Ishikawa (cell line): ENCODE measurements around the gene BHMT2.
A peak's percentile ranks its signal among the peaks of the same experiment; 100 is the strongest.

Experiments
- CEBPB ChIP-seq: IDR thresholded peaks from 2 replicates; pipeline ENCODE4 v1.6.1; 2012
- CREB1 ChIP-seq: IDR thresholded peaks from 2 replicates; pipeline ENCODE4 v1.6.1; 2012; ENCODE audit warnings: low read depth
- EGR1 ChIP-seq: IDR thresholded peaks from 2 replicates; pipeline ENCODE4 v1.6.1; 2012
- EP300 ChIP-seq: IDR thresholded peaks from 2 replicates; pipeline ENCODE4 v1.6.1; 2012; ENCODE audit warnings: borderline replicate concordance
- FOXM1 ChIP-seq: IDR thresholded peaks from 2 replicates; pipeline ENCODE4 v1.6.1; 2012; ENCODE audit warnings: low read depth, borderline replicate concordance
- NFIC ChIP-seq: IDR thresholded peaks from 2 replicates; pipeline ENCODE4 v1.6.1; 2012
- RAD21 ChIP-seq: IDR thresholded peaks from 2 replicates; pipeline ENCODE4 v1.6.1; 2012; ENCODE audit warnings: low read depth
- REST ChIP-seq: IDR thresholded peaks from 2 replicates; pipeline ENCODE4 v1.6.1; 2012; ENCODE audit warnings: low read depth, mild to moderate bottlenecking
- TAF1 ChIP-seq: IDR thresholded peaks from 2 replicates; pipeline ENCODE4 v1.6.1; 2012; ENCODE audit warnings: low read depth, mild to moderate bottlenecking
- TCF12 ChIP-seq: IDR thresholded peaks from 2 replicates; pipeline ENCODE4 v1.6.1; 2012; ENCODE audit warnings: low read depth
- TEAD4 ChIP-seq: IDR thresholded peaks from 2 replicates; pipeline ENCODE4 v1.6.1; 2012
- YY1 ChIP-seq: IDR thresholded peaks from 2 replicates; pipeline ENCODE4 v1.6.1; 2012; ENCODE audit warnings: low read depth
- ZBTB7A ChIP-seq: IDR thresholded peaks from 2 replicates; pipeline ENCODE4 v1.6.1; 2012; ENCODE audit warnings: low read depth
- TF ChIP-seq, protein P1 (sequence below): IDR thresholded peaks from 2 replicates; pipeline ENCODE4 v1.6.1; 2012
- TF ChIP-seq, protein P2 (sequence below): IDR thresholded peaks from 2 replicates; pipeline ENCODE4 v1.6.1; 2012

BHMT2 gene

GRCh38 chr5:79070350-79070667 is 742 bp downstream of the BHMT2 start:
- TF ChIP-seq CEBPB (no peak), YY1 (no peak), RAD21 (no peak), NFIC (no peak)
- TF ChIP-seq, protein P1, sequence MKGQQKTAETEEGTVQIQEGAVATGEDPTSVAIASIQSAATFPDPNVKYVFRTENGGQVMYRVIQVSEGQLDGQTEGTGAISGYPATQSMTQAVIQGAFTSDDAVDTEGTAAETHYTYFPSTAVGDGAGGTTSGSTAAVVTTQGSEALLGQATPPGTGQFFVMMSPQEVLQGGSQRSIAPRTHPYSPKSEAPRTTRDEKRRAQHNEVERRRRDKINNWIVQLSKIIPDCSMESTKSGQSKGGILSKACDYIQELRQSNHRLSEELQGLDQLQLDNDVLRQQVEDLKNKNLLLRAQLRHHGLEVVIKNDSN = no peak

DNA sequence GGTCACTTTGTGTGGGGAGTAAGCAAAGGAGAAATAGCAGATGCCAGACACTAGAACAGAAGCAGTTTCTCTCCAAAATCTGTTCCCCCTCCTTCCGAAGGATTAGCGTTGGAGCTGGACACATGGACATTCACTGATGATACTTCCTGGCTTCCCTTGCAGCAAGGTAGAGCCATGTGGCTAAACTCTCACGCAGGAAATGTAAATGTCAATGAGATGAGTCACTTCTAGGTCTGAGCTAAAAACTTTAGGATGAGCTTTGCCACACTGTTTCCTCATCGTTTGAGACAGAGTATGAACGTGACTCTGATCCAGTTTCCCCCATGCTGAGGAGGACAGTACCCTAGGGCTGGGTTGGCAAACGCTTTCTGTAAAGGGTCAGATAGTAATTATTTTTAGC is 5.1 kb downstream of the BHMT2 start:
- TF ChIP-seq, protein P1 = peak; percentile 19; the same call in 1 of the 2 replicates
- no peak for TF ChIP-seq RAD21

DNA sequence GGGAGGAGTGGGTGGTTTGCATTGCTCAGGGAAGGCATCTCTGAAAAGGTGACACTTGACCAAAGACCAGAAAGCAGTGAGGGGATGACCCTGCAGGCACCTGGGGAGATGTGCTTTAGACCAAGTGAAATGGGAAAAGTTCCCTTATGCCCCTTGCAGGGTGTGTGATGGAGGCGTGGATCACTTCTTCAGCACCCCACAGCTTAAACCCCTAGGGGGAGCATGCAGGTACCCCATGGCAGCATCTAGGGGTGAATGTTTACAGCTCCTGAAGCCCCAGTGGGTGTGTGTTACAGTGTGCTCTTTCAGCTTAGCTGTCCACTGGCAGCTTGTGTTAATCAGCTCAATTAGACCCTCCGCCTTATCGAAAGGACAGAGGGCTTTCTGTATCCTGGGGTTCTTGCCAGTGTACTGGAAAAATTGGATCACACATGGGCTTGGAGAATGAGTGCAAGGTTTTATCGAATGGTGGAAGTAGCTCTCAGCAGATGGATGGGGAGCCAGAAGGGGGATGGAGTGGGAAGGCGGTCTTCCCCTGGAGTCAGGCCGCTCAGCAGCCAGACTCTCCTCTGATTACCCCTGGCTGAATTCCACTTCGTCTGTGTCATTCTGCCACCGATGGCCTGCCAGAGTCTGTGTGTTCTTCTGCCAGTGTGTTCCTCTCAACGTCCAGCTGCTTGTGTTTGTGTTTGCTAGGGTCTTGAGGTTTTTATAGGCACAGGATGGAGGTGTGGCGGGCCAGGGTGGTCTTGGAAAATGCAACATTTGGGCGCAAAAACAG is 6.3 kb downstream of the BHMT2 start:
- TF ChIP-seq REST = no peak
- no peak for TF ChIP-seq TAF1
- TF ChIP-seq TCF12 = no peak
- TF ChIP-seq EP300 = no peak
- no peak for TF ChIP-seq TEAD4
- TF ChIP-seq, protein P1 = no peak
- no peak for TF ChIP-seq FOXM1
- TF ChIP-seq CEBPB = no peak
- no peak for TF ChIP-seq RAD21
- TF ChIP-seq CREB1 = no peak

DNA sequence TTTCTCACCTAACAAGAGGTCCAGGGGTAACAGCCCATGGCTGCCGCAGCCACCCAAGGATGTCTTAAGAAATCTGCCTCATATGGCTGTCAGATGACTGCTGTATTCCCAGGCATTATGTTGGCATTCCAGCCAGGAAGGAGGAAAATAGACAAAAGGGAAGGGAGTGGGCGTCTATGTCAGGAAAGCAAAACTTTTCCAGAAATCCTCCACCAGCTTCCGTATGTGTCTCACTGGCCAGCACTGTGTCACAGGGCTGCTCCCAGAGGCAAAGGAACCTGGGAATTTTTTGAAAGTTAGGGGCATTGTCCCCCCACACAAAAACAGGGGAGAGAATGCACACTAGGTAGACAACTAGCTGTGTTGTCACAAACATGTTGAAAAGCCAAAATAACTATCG is 7.3 kb downstream of the BHMT2 start:
- TF ChIP-seq EP300 (no peak), REST (no peak)

GRCh38 chr5:79077680-79078365 is 8.3 kb downstream of the BHMT2 start:
- TF ChIP-seq CEBPB (no peak), REST (no peak), TEAD4 (no peak), EP300 (no peak), ZBTB7A (no peak), NFIC (no peak), RAD21 (no peak), EGR1 (no peak), FOXM1 (no peak), CREB1 (no peak), YY1 (no peak), TAF1 (no peak), TCF12 (no peak)
- TF ChIP-seq, protein P2, sequence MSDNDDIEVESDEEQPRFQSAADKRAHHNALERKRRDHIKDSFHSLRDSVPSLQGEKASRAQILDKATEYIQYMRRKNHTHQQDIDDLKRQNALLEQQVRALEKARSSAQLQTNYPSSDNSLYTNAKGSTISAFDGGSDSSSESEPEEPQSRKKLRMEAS = no peak
- TF ChIP-seq, protein P1 = no peak
